A673 (cell line): ENCODE results near the gene HERC3.

Experiments used
- CTCF ChIP-seq: fragments of 300-800, 200-600 bp; sonication (generic); conservative IDR thresholded peaks from 2 replicates; pipeline ENCODE4 v1.5.1; 2017; ENCODE audit warnings: low read depth, mild to moderate bottlenecking, antibody characterized with exemption, low read length, moderate library complexity, mixed read lengths
- EZH2 ChIP-seq: fragments of 200-600 bp; sonication (generic); IDR thresholded peaks from 2 replicates; pipeline ENCODE4 v1.6.1; 2017; ENCODE audit warnings: borderline replicate concordance, low read depth, mild to moderate bottlenecking, mixed read lengths, antibody characterized with exemption, low read length; ENCODE audit not compliant: poor library complexity, severe bottlenecking

GRCh38 chr4:88743696-88744095, 151.4 kb downstream of the HERC3 start:
- TF ChIP-seq EZH2 (no peak), CTCF (no peak)
